K562 (cell line): ENCODE measurements around the gene DMD. TPM values are rescaled to one million over a fixed set of nuclear protein-coding genes. Genes with fewer than 3 reads are reported as not detected.

Experiments
- ATAC-seq: fragments of 200-7000 bp; cut with Tn5 transposase; 3 replicates; pipeline ENCODE4 v1.9.1; 2020; ENCODE audit warnings: moderate library complexity
- BruUV-seq: library from RNA; stranded (reverse); fragments of 400-500 nt; replicated peaks from 2 replicates; lab custom pipeline; 2021; lab: Mats Ljungman, UMichigan
- CTCF ChIA-PET: fragments of 300-600 bp; formaldehyde crosslinking; extraction: SDS; loops from one replicate; lab custom pipeline; 2021; ENCODE audit warnings: low intra/inter-chr PET ratio; lab: Yijun Ruan, JAX
- POLR2A ChIA-PET: fragments of 300-600, 350-650 bp; sonication (Branson Sonifier 250); formaldehyde crosslinking; extraction: SDS; loops from one replicate; lab custom pipeline; 2021; ENCODE audit warnings: antibody characterized with exemption, inconsistent platforms; lab: Yijun Ruan, JAX
- DNase-seq, 4 experiments: peaks; one replicate each; pipeline versions ENCODE4 v3.0.0 to v3.0.0-alpha.2; 2011 to 2018; ENCODE audit warnings: low spot score in 3 of 4, mixed read lengths in 3 of 4; ENCODE audit errors: extremely low read depth in 1 of 4
- FAIRE-seq: peaks from 2 replicates; lab custom pipeline; 2011; peaks lifted over from hg19 to GRCh38; lab: Jason Lieb, UNC
- H2AFZ ChIP-seq: 2 replicates; pipeline ENCODE4 v1.6.0; 2011; ENCODE audit warnings: low read depth, low read length, control low read depth, inconsistent platforms
- H3K27ac ChIP-seq: fragments of 200-600 bp; 3 replicates; pipeline ENCODE4 v1.8.0; 2011; ENCODE audit warnings: low read depth, mild to moderate bottlenecking, control low read depth, inconsistent platforms, low read length, moderate library complexity, mixed read lengths; ENCODE audit errors: extremely low read depth
- H3K27me3 ChIP-seq, 2 experiments: fragments of 300-600 bp in 1 of 2; 2 replicates in 1 of 2; 3 replicates in 1 of 2; pipeline versions ENCODE4 v1.6.0 to v1.8.0; 2011; ENCODE audit warnings: inconsistent platforms in 2 of 2, low read length in 2 of 2, mild to moderate bottlenecking in 1 of 2, mixed read lengths in 1 of 2, moderate library complexity in 1 of 2; ENCODE audit not compliant: control insufficient read depth in 2 of 2, insufficient read depth in 2 of 2
- H3K36me3 ChIP-seq: fragments of 300-600 bp; 3 replicates; pipeline ENCODE4 v1.8.0; 2011; ENCODE audit warnings: mild to moderate bottlenecking, low read length, inconsistent platforms; ENCODE audit not compliant: control insufficient read depth, insufficient read depth
- H3K4me1 ChIP-seq, 2 experiments: fragments of 200-600 bp in 1 of 2; replicated peaks in 1 of 2; 2 replicates in 1 of 2; 3 replicates in 1 of 2; pipeline versions ENCODE4 v1.5.1 to v1.8.0; 2011; ENCODE audit warnings: inconsistent platforms in 2 of 2, low read length in 2 of 2, mild to moderate bottlenecking in 1 of 2, mixed read lengths in 1 of 2, moderate library complexity in 1 of 2; ENCODE audit not compliant: control insufficient read depth in 2 of 2, insufficient read depth in 2 of 2
- H3K4me2 ChIP-seq: 2 replicates; pipeline ENCODE4 v1.6.1; 2011; ENCODE audit warnings: low read length, control low read depth, inconsistent platforms, mixed read lengths; ENCODE audit not compliant: insufficient read depth
- H3K4me3 ChIP-seq: fragments of 200-600 bp; sonication (generic), shearing (Covaris generic); 2 replicates; pipeline ENCODE4 v1.5.1; 2016; ENCODE audit warnings: control low read depth, inconsistent platforms
- H3K79me2 ChIP-seq: fragments of 200-600 bp; 3 replicates; pipeline ENCODE4 v1.8.0; 2011; ENCODE audit warnings: low read length, inconsistent platforms; ENCODE audit not compliant: control insufficient read depth, insufficient read depth
- H3K9ac ChIP-seq, 2 experiments: 2 replicates each; pipeline versions ENCODE4 v1.6.0 to v1.6.1; 2011; ENCODE audit warnings: low read depth in 2 of 2, low read length in 2 of 2, control low read depth in 1 of 2, inconsistent platforms in 1 of 2, mild to moderate bottlenecking in 1 of 2, mixed read lengths in 1 of 2; ENCODE audit not compliant: insufficient read depth in 1 of 2
- H3K9me1 ChIP-seq: one replicate; pipeline ENCODE4 v1.6.0; 2011; ENCODE audit warnings: inconsistent platforms, mild to moderate bottlenecking, low read length, moderate library complexity; ENCODE audit not compliant: control insufficient read depth, insufficient read depth
- H3K9me3 ChIP-seq: replicated peaks from 2 replicates; pipeline ENCODE4 v1.5.1; 2011; ENCODE audit warnings: low read depth, low read length, inconsistent platforms; ENCODE audit not compliant: control insufficient read depth, insufficient read depth
- H4K20me1 ChIP-seq: replicated peaks from 2 replicates; pipeline ENCODE4 v1.6.1; 2011; ENCODE audit warnings: low read length, inconsistent platforms, mixed read lengths; ENCODE audit not compliant: control insufficient read depth, insufficient read depth
- CREB1 ChIP-seq, 2 experiments: sonication (generic) in 1 of 2; formaldehyde crosslinking in 1 of 2; IDR thresholded peaks; 2 replicates each; pipeline versions ENCODE4 v1.6.1 to v1.8.0; 2012 to 2022; ENCODE audit warnings: inconsistent platforms in 1 of 2, mild to moderate bottlenecking in 1 of 2, missing genetic modification reagents in 1 of 2, moderate library complexity in 1 of 2
- NCOA6 ChIP-seq: fragments of 450-650 bp; IDR thresholded peaks from 2 replicates; pipeline ENCODE4 v1.6.1; 2017; ENCODE audit warnings: mild to moderate bottlenecking
- PHF21A ChIP-seq: fragments of 450-650 bp; IDR thresholded peaks from 2 replicates; pipeline ENCODE4 v1.6.1; 2017; ENCODE audit warnings: low read depth, borderline replicate concordance
- RBBP5 ChIP-seq: fragments of 200-600 bp; sonication (generic); IDR thresholded peaks from 2 replicates; pipeline ENCODE4 v1.6.1; 2012; ENCODE audit warnings: borderline replicate concordance, mild to moderate bottlenecking, low read length, control low read depth, inconsistent platforms; ENCODE audit not compliant: insufficient read depth, poor library complexity, severe bottlenecking
- ZBTB33 ChIP-seq: sonication (generic); formaldehyde crosslinking; IDR thresholded peaks from 2 replicates; pipeline ENCODE4 v1.8.1; 2023; ENCODE audit warnings: mild to moderate bottlenecking, missing genetic modification reagents
- ZBTB9 ChIP-seq: fragments of 450-650 bp; formaldehyde crosslinking; IDR thresholded peaks from 2 replicates; pipeline ENCODE4 v1.4.0; 2020; ENCODE audit warnings: mild to moderate bottlenecking, moderate library complexity
- ZNF311 ChIP-seq: fragments of 250-450 bp; sonication (Bioruptor Pico); IDR thresholded peaks from 2 replicates; pipeline ENCODE4 v1.4.0; 2020; ENCODE audit warnings: mild to moderate bottlenecking, moderate library complexity
- ZNF76 ChIP-seq: fragments of 250-450 bp; sonication (Bioruptor Pico); IDR thresholded peaks from 2 replicates; pipeline ENCODE4 v1.4.0; 2020; ENCODE audit warnings: mild to moderate bottlenecking, moderate library complexity, borderline replicate concordance
- WGBS: fragments of 100-300 bp; shearing (Covaris generic); methylation state at CpG from one replicate; pipeline ENCODE4 v1.1.6; 2016; ENCODE audit warnings: low coverage, mixed read lengths; ENCODE audit not compliant: insufficient coverage; ENCODE audit errors: missing lambda C conversion rate; 5-methylcytosine and 5-hydroxymethylcytosine counted together
- in situ Hi-C: fragments of 300-500 bp; cut with MboI; formaldehyde crosslinking; loops from 4 replicates; pipeline ENCODE4 v1.15.0; 2018; ENCODE audit warnings: inconsistent platforms, mixed read lengths
- intact Hi-C: fragments of 100-400 bp; cut with micrococcal nuclease; formaldehyde crosslinking; loops from 2 replicates; pipeline ENCODE4 v1.14.2; 2022
- polyA plus RNA-seq, 8 experiments: library from polyadenylated mRNA; depleted of rRNA in 4 of 8; stranded (reverse) in 5 of 8; unstranded in 3 of 8; fragments of >200 nt; fragmentation: Nextera tagmentation in 2 of 8; fragmentation: Illumina TruSeq in 1 of 8; extraction: Ambion mirVana in 2 of 8; extraction: Trizol in 1 of 8; gene quantifications; 2 replicates each; pipeline versions ENCODE4 v1.2.1 to v1.2.3, GENCODE V29; 2011 to 2014; ENCODE audit warnings: inconsistent platforms in 1 of 8, missing spikeins in 1 of 8
- total RNA-seq, 7 experiments: library from RNA; depleted of rRNA in 6 of 7; stranded (reverse); fragments of >200 nt in 6 of 7; fragmentation: Illumina TruSeq in 2 of 7; extraction: Trizol in 2 of 7; gene quantifications; 2 replicates each; pipeline versions ENCODE4 v1.2.1 to v1.2.3, GENCODE V29; 2011 to 2021; ENCODE audit warnings: low replicate concordance in 1 of 7

Gene DMD
- total and polyA plus RNA-seq, 9 of the 15 experiments (the other 6 are each of a cell fraction or from before 2014, with no cell fraction given), result 3.8 to 20.4 (median 11.4) TPM

- Histone ChIP-seq H4K20me1 (no peaks in the 10 kb centered on the region), H3K9ac (no peak overlapping the region), H3K36me3 (no peaks in the 10 kb centered on the region), H3K4me2 (no peak overlapping the region), H3K4me3 (no peak overlapping the region), H3K9me1 (no peaks in the 10 kb centered on the region), H3K27ac (no peak overlapping the region), H2AFZ (no peak overlapping the region), H3K27me3 (peaks cover 0 to 6% of the 10 kb centered on the region in 2 experiments; a peak in 2 of 5 replicates), H3K4me1 (no peaks in the 10 kb centered on the region; a peak in 1 of 5 replicates), H3K9me3 (no peaks in the 10 kb centered on the region), H3K79me2 (no peaks in the 10 kb centered on the region)
- 0% methylated on average over 2 of the region's 2 CpGs for WGBS
- ChIA-PET POLR2A (no interaction called here), CTCF (no interaction called here)
- no TSS peak for BruUV-seq
- in situ Hi-C loops, result no loop called here
- intact Hi-C loops, result no loop called here
- ATAC-seq (no peak), FAIRE-seq (no peak), DNase-seq (no peak)
- TF ChIP-seq RBBP5 (no peak), ZBTB9 (CRISPR knock-in tag) (no peak), ZBTB33 (CRISPR knock-in tag) (no peak), PHF21A (no peak), ZNF76 (CRISPR knock-in tag) (no peak), ZNF311 (no peak), CREB1 (IDR thresholded peaks at IDR 0.05) (no peak), CREB1 (CRISPR knock-in tag; IDR thresholded peaks at IDR 0.05) (no peak), NCOA6 (no peak)
Observed at GRCh38 chrX:31099536-31100090, 2111.7 kb downstream of the DMD start.
